ENCODE data around the gene DMRT1. TPM values are rescaled to one million over a fixed set of nuclear protein-coding genes. Genes with fewer than 3 reads are reported as not detected.

Gene DMRT1
- polyA plus RNA-seq, 4 donors, result not detected

GRCh38 chr9:1009101-1009707 lies 167.7 kb downstream of the DMRT1 start:
- no peak for FAIRE-seq
- DNase-seq, result peak; percentile 75 to 77
- no peak overlapping the region for H3K27ac ChIP-seq (ENCODE audit: low read depth in 1 of 3, low read length in 2 of 3)
- H3K27me3 ChIP-seq (ENCODE audit: control insufficient read depth in 3 of 3, insufficient read depth in 3 of 3, low read length in 3 of 3), result peaks cover 0 to 3% (median 0%) of the 10 kb centered on the region in 3 donors
- no peaks in the 10 kb centered on the region for H3K4me1 ChIP-seq (ENCODE audit: control insufficient read depth in 3 of 3, insufficient read depth in 2 of 3, low read depth in 1 of 3, low read length in 2 of 3)
- no peak overlapping the region for H3K4me3 ChIP-seq (ENCODE audit: low read depth in 1 of 3, low read length in 3 of 3)
- no peaks in the 10 kb centered on the region for H3K9me3 ChIP-seq (ENCODE audit: control insufficient read depth in 2 of 2, insufficient read depth in 1 of 2, low read depth in 1 of 2, low read length in 1 of 2)
- H3K36me3 ChIP-seq (ENCODE audit: control insufficient read depth in 3 of 3, insufficient read depth in 2 of 3, low read depth in 1 of 3, low read length in 3 of 3), result no peaks in the 10 kb centered on the region
- 7 to 9% (median 9%) methylated on average over 14 of the region's 14 CpGs for WGBS, 3 donors

DNA sequence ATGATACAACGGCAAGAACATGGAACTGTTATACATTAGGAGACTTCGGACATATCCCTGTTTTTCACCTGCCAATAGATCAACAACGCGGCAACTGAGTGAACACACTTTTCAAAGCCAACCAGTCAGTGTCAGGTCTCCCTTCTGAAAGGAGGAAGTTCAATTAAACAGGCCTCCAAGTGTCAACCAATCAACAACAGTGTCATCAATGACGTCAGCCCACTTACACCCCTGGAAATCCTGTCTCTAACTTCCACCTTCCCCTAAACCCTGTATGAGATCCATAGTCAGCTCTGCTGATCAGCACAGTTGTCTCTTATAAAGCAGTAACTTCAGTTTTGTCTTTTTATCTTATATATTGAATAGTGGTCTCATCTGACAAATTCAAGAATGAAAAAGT lies 171.5 kb downstream of the DMRT1 start:
- H3K27me3 ChIP-seq (ENCODE audit: control insufficient read depth in 3 of 3, insufficient read depth in 3 of 3, low read length in 3 of 3), result peaks cover 0 to 10% (median 0%) of the 10 kb centered on the region in 3 donors
- 67 to 75% (median 74%) methylated on average over 5 of the region's 5 CpGs for WGBS, 3 donors
- no peaks in the 10 kb centered on the region for H3K4me1 ChIP-seq (ENCODE audit: control insufficient read depth in 3 of 3, insufficient read depth in 2 of 3, low read depth in 1 of 3, low read length in 2 of 3)
- no peaks in the 10 kb centered on the region for H3K36me3 ChIP-seq (ENCODE audit: control insufficient read depth in 3 of 3, insufficient read depth in 2 of 3, low read depth in 1 of 3, low read length in 3 of 3)
- DNase-seq (no peak), FAIRE-seq (no peak)
- H3K4me3 ChIP-seq (ENCODE audit: low read depth in 1 of 3, low read length in 3 of 3), result no peak overlapping the region
- H3K9me3 ChIP-seq (ENCODE audit: control insufficient read depth in 2 of 2, insufficient read depth in 1 of 2, low read depth in 1 of 2, low read length in 1 of 2), result no peaks in the 10 kb centered on the region
- no peak overlapping the region for H3K27ac ChIP-seq (ENCODE audit: low read depth in 1 of 3, low read length in 2 of 3)

GRCh38 chr9:1014225-1014624 lies 172.7 kb downstream of the DMRT1 start:
- H3K9me3 ChIP-seq (ENCODE audit: control insufficient read depth in 2 of 2, insufficient read depth in 1 of 2, low read depth in 1 of 2, low read length in 1 of 2), result no peaks in the 10 kb centered on the region
- DNase-seq (no peak), FAIRE-seq (no peak)
- WGBS, 3 donors, result 69 to 77% (median 73%) methylated on average over 4 of the region's 4 CpGs
- H3K27me3 ChIP-seq (ENCODE audit: control insufficient read depth in 3 of 3, insufficient read depth in 3 of 3, low read length in 3 of 3), result peaks cover 0 to 12% (median 3%) of the 10 kb centered on the region in 3 donors
- H3K36me3 ChIP-seq (ENCODE audit: control insufficient read depth in 3 of 3, insufficient read depth in 2 of 3, low read depth in 1 of 3, low read length in 3 of 3), result no peaks in the 10 kb centered on the region
- no peaks in the 10 kb centered on the region for H3K4me1 ChIP-seq (ENCODE audit: control insufficient read depth in 3 of 3, insufficient read depth in 2 of 3, low read depth in 1 of 3, low read length in 2 of 3)
- H3K27ac ChIP-seq (ENCODE audit: low read depth in 1 of 3, low read length in 2 of 3), result no peak overlapping the region
- no peak overlapping the region for H3K4me3 ChIP-seq (ENCODE audit: low read depth in 1 of 3, low read length in 3 of 3)

- WGBS, 3 donors, result 84 to 86% (median 84%) methylated on average over 2 of the region's 2 CpGs
- no peak overlapping the region for H3K4me3 ChIP-seq (ENCODE audit: low read depth in 1 of 3, low read length in 3 of 3)
- H3K27me3 ChIP-seq (ENCODE audit: control insufficient read depth in 3 of 3, insufficient read depth in 3 of 3, low read length in 3 of 3), result peaks cover 0 to 9% (median 3%) of the 10 kb centered on the region in 3 donors
- no peak overlapping the region for H3K27ac ChIP-seq (ENCODE audit: low read depth in 1 of 3, low read length in 2 of 3)
- H3K4me1 ChIP-seq (ENCODE audit: control insufficient read depth in 3 of 3, insufficient read depth in 2 of 3, low read depth in 1 of 3, low read length in 2 of 3), result no peaks in the 10 kb centered on the region
- DNase-seq, result no peak
- H3K36me3 ChIP-seq (ENCODE audit: control insufficient read depth in 3 of 3, insufficient read depth in 2 of 3, low read depth in 1 of 3, low read length in 3 of 3), result no peaks in the 10 kb centered on the region
- FAIRE-seq, result no peak
- no peaks in the 10 kb centered on the region for H3K9me3 ChIP-seq (ENCODE audit: control insufficient read depth in 2 of 2, insufficient read depth in 1 of 2, low read depth in 1 of 2, low read length in 1 of 2)
These were observed 173.1 kb downstream of the DMRT1 start for GRCh38 chr9:1014640-1015039.

DNA sequence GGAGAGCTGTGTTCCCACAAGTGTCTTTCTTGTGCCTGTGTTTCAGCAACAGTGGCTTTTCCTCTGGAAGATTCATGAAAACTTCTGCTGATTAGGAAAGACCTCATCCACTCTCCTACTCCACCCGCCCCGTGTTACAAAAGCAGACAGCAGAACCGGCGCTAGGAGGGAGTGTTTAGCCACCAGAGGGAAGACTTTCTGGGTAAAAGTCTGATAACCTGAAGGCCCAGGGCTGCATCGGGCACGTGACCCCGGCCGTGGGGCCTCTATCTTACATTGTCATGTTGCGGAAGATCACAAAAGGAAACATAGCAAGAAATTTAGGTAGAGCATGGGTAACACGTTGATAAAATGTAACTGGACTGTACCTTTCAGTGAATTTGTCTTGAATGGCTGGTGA lies 176.6 kb downstream of the DMRT1 start:
- H3K27me3 ChIP-seq (ENCODE audit: control insufficient read depth in 3 of 3, insufficient read depth in 3 of 3, low read length in 3 of 3), result peaks cover 0 to 9% (median 3%) of the 10 kb centered on the region in 3 donors
- WGBS, 3 donors, result 7 to 15% (median 12%) methylated on average over 10 of the region's 10 CpGs
- no peaks in the 10 kb centered on the region for H3K4me1 ChIP-seq (ENCODE audit: control insufficient read depth in 3 of 3, insufficient read depth in 2 of 3, low read depth in 1 of 3, low read length in 2 of 3)
- no peak overlapping the region for H3K4me3 ChIP-seq (ENCODE audit: low read depth in 1 of 3, low read length in 3 of 3)
- H3K27ac ChIP-seq (ENCODE audit: low read depth in 1 of 3, low read length in 2 of 3), result no peak overlapping the region
- no peak for FAIRE-seq
- DNase-seq, result peak in 1 of 2 donors; percentile 4
- no peaks in the 10 kb centered on the region for H3K9me3 ChIP-seq (ENCODE audit: control insufficient read depth in 2 of 2, insufficient read depth in 1 of 2, low read depth in 1 of 2, low read length in 1 of 2)
- H3K36me3 ChIP-seq (ENCODE audit: control insufficient read depth in 3 of 3, insufficient read depth in 2 of 3, low read depth in 1 of 3, low read length in 3 of 3), result no peaks in the 10 kb centered on the region

Other genes starting within 250 kb of the DMRT1 start
- gene DMRT3, start 135.0 kb downstream of the DMRT1 start, polyA plus RNA-seq, result not detected
- under 1 TPM in 1 of 4 donors, not detected in 3; 0.10 TPM for gene DMRT2, start 208.7 kb downstream of the DMRT1 start, polyA plus RNA-seq